HepG2 (cell line): Measurements from ENCODE around the gene CDYL. TPM values are rescaled to one million over a fixed set of nuclear protein-coding genes. Genes with fewer than 3 reads are reported as not detected.

Experiments used
- CEBPB ChIP-seq: IDR thresholded peaks from 2 replicates; pipeline ENCODE4 v1.6.1; 2011; ENCODE audit warnings: low read depth, low read length, improper control_type of control experiment, borderline replicate concordance
- EED ChIP-seq: sonication (generic); formaldehyde crosslinking; IDR thresholded peaks from 2 replicates; pipeline ENCODE4 v1.5.0; 2020; ENCODE audit warnings: mild to moderate bottlenecking, missing genetic modification reagents
- ELF1 ChIP-seq: sonication (generic); formaldehyde crosslinking; IDR thresholded peaks from 2 replicates; pipeline ENCODE4 v1.4.0; 2020; ENCODE audit warnings: missing genetic modification reagents
- GABPA ChIP-seq, 2 experiments: IDR thresholded peaks; 2 replicates each; pipeline ENCODE4 v1.6.1; 2011 to 2016; ENCODE audit warnings: low read depth in 2 of 2, low read length in 1 of 2, missing biosample characterization in 1 of 2, missing genetic modification characterization in 1 of 2
- HOXA3 ChIP-seq: sonication (generic); formaldehyde crosslinking; IDR thresholded peaks from 2 replicates; pipeline ENCODE4 v1.5.0; 2020; ENCODE audit warnings: missing genetic modification reagents
- KLF16 ChIP-seq, 2 experiments: sonication (generic) in 1 of 2; formaldehyde crosslinking in 1 of 2; IDR thresholded peaks; 2 replicates each; pipeline versions ENCODE4 v1.6.1 to v1.8.0; 2016 to 2023; ENCODE audit warnings: missing genetic modification reagents in 2 of 2, missing compliant biosample characterization in 1 of 2
- KMT2A ChIP-seq: sonication (generic); formaldehyde crosslinking; IDR thresholded peaks from 2 replicates; pipeline ENCODE4 v1.4.0; 2020; ENCODE audit warnings: missing genetic modification reagents
- MTF1 ChIP-seq: sonication (generic); formaldehyde crosslinking; IDR thresholded peaks from 2 replicates; pipeline ENCODE4 v1.5.0; 2020; ENCODE audit warnings: missing genetic modification reagents
- MYC ChIP-seq: sonication (generic); formaldehyde crosslinking; IDR thresholded peaks from 2 replicates; pipeline ENCODE4 v1.9.0; 2021; ENCODE audit warnings: missing genetic modification reagents, borderline replicate concordance
- NFE2L1 ChIP-seq: sonication (generic); formaldehyde crosslinking; IDR thresholded peaks from 2 replicates; pipeline ENCODE4 v1.4.0; 2020; ENCODE audit warnings: missing genetic modification reagents, mild to moderate bottlenecking, borderline replicate concordance
- POGZ ChIP-seq: sonication (generic); formaldehyde crosslinking; IDR thresholded peaks from 2 replicates; pipeline ENCODE4 v1.4.0; 2020; ENCODE audit warnings: mild to moderate bottlenecking, missing genetic modification reagents
- REXO4 ChIP-seq: sonication (generic); formaldehyde crosslinking; IDR thresholded peaks from 2 replicates; pipeline ENCODE4 v1.8.0; 2022; ENCODE audit warnings: missing genetic modification reagents, mild to moderate bottlenecking, borderline replicate concordance
- TBL1XR1 ChIP-seq: fragments of 150-350 bp; IDR thresholded peaks from 2 replicates; pipeline ENCODE4 v1.6.1; 2014; ENCODE audit warnings: borderline replicate concordance, low read length; ENCODE audit not compliant: partially characterized antibody
- TCF7L2 ChIP-seq: IDR thresholded peaks from 2 replicates; pipeline ENCODE4 v1.6.1; 2011; ENCODE audit warnings: mild to moderate bottlenecking, low read depth, low read length, moderate library complexity
- XBP1 ChIP-seq: sonication (generic); formaldehyde crosslinking; IDR thresholded peaks from 2 replicates; pipeline ENCODE4 v1.5.0; 2020; ENCODE audit warnings: missing genetic modification reagents
- YY1 ChIP-seq: IDR thresholded peaks from 2 replicates; pipeline ENCODE4 v1.6.1; 2011; ENCODE audit warnings: low read length, low read depth, moderate library complexity, mild to moderate bottlenecking; ENCODE audit not compliant: insufficient read depth, insufficient replicate concordance
- ZFAT ChIP-seq: sonication (generic); formaldehyde crosslinking; conservative IDR thresholded peaks from 2 replicates; pipeline ENCODE4 v1.8.1; 2023; ENCODE audit warnings: missing genetic modification reagents, inconsistent platforms
- ZIK1 ChIP-seq: sonication (generic); formaldehyde crosslinking; IDR thresholded peaks from 2 replicates; pipeline ENCODE4 v1.5.0; 2020; ENCODE audit warnings: mild to moderate bottlenecking, low read depth, missing genetic modification reagents, borderline replicate concordance
- ZNF207 ChIP-seq: fragments of 450-650 bp; IDR thresholded peaks from 2 replicates; pipeline ENCODE4 v1.6.1; 2016; ENCODE audit warnings: antibody characterized with exemption, borderline replicate concordance
- ZNF335 ChIP-seq: sonication (generic); formaldehyde crosslinking; IDR thresholded peaks from 2 replicates; pipeline ENCODE4 v1.4.0; 2020; ENCODE audit warnings: missing genetic modification reagents
- ZNF337 ChIP-seq: sonication (generic); formaldehyde crosslinking; IDR thresholded peaks from 2 replicates; pipeline ENCODE4 v1.5.1; 2020; ENCODE audit warnings: missing genetic modification reagents, low read depth, mild to moderate bottlenecking, borderline replicate concordance
- ZNF430 ChIP-seq: sonication (generic); formaldehyde crosslinking; IDR thresholded peaks from 2 replicates; pipeline ENCODE4 v1.9.0; 2021; ENCODE audit warnings: mild to moderate bottlenecking, missing genetic modification reagents
- ZNF577 ChIP-seq: sonication (generic); formaldehyde crosslinking; IDR thresholded peaks from 2 replicates; pipeline ENCODE4 v1.4.0; 2020; ENCODE audit warnings: mild to moderate bottlenecking, low read depth, missing genetic modification reagents, borderline replicate concordance
- ZNF598 ChIP-seq: sonication (generic); formaldehyde crosslinking; IDR thresholded peaks from 2 replicates; pipeline ENCODE4 v1.5.1; 2020; ENCODE audit warnings: mild to moderate bottlenecking, missing genetic modification reagents, borderline replicate concordance
- ZNF703 ChIP-seq: sonication (generic); formaldehyde crosslinking; IDR thresholded peaks from 2 replicates; pipeline ENCODE4 v1.5.1; 2020; ENCODE audit warnings: missing genetic modification reagents, mild to moderate bottlenecking, moderate library complexity, borderline replicate concordance
- polyA plus RNA-seq, 8 experiments: library from polyadenylated mRNA; depleted of rRNA in 3 of 8; stranded (reverse) in 7 of 8; unstranded in 1 of 8; fragments of >200 nt; fragmentation: Illumina TruSeq in 4 of 8; extraction: Trizol in 4 of 8; gene quantifications; 2 replicates each; pipeline versions ENCODE4 v1.2.1 to v1.2.3, GENCODE V29; 2011 to 2016; ENCODE audit warnings: low read depth in 4 of 8, missing spikeins in 1 of 8, mixed read lengths in 1 of 8; ENCODE audit not compliant: insufficient read depth in 1 of 8
- total RNA-seq, 5 experiments: library from RNA; depleted of rRNA; stranded (reverse); fragments of >200 nt; fragmentation: Illumina TruSeq; extraction: Trizol; gene quantifications; 2 replicates each; pipeline ENCODE4 v1.2.3, GENCODE V29; 2016; ENCODE audit warnings: low read depth in 1 of 5
- TF ChIP-seq, protein P1 (sequence below): sonication (generic); formaldehyde crosslinking; IDR thresholded peaks from 2 replicates; pipeline ENCODE4 v1.4.0; 2020; ENCODE audit warnings: missing genetic modification reagents, mild to moderate bottlenecking, borderline replicate concordance
- TF ChIP-seq, protein P2 (sequence below): sonication (generic); formaldehyde crosslinking; conservative IDR thresholded peaks from 2 replicates; pipeline ENCODE4 v1.8.1; 2023; ENCODE audit warnings: missing genetic modification reagents

Gene CDYL
- total and polyA plus RNA-seq, 2 of the 13 experiments (the other 11 are each of a cell fraction or from before 2014, with no cell fraction given) = 22.8 to 105 TPM

DNA sequence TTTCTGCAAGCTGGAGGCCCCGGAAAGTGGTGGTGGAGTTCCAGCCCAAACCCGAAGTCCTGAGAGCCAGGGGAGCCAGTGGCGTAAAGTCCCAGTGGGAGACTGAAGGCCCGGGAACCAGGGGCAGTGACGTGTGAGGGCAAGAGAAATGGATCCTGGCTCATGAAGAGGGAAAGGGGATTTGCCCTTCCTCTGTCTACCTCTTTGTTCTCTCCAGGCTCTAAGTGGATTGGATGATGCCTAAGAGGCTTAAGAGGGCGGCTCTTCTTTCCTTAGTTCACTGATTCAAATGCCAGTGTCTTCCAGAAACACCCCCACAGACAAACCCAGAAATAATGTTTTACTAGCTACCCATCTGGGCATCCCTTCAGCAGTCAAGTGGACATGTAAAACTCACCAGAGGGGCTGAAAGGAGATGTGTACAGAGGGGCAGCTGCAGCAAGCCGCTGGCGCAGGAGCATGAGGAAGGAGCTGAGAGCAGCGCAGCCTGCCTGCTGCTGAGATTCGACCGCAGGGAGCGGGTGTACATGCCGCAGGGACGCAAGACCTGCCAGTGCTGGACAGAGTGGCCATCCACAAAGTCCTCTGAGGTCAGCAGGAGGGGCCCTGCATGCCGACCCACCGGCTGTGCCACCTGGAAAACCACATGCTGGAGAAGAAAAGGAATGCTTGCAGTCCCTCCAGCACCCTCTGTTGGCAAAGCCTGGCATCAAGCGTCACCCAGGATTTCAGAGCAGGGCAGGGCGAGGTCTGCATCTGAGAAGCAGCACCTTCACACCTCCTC is 29.5 kb downstream of the CDYL start (continued):
- TF ChIP-seq ZNF337 (CRISPR knock-in tag) = no peak
- no peak for TF ChIP-seq ZFAT (CRISPR knock-in tag)
- no peak for TF ChIP-seq CEBPB
- TF ChIP-seq MTF1 (CRISPR knock-in tag) = no peak
- no peak for TF ChIP-seq ZIK1 (CRISPR knock-in tag)
- TF ChIP-seq ELF1 (CRISPR knock-in tag) = no peak
- TF ChIP-seq TCF7L2 = no peak
- TF ChIP-seq TBL1XR1 = no peak
- TF ChIP-seq ZNF335 = no peak
- TF ChIP-seq GABPA (IDR thresholded peaks at IDR 0.05; ENCODE audit: low read depth, low read length) = no peak
- TF ChIP-seq GABPA (CRISPR knock-in tag; IDR thresholded peaks at IDR 0.05; ENCODE audit: low read depth) = no peak
- no peak for TF ChIP-seq REXO4 (CRISPR knock-in tag)
- no peak for TF ChIP-seq NFE2L1 (CRISPR knock-in tag)
- TF ChIP-seq YY1 = peak; percentile 28
- TF ChIP-seq, protein P1, sequence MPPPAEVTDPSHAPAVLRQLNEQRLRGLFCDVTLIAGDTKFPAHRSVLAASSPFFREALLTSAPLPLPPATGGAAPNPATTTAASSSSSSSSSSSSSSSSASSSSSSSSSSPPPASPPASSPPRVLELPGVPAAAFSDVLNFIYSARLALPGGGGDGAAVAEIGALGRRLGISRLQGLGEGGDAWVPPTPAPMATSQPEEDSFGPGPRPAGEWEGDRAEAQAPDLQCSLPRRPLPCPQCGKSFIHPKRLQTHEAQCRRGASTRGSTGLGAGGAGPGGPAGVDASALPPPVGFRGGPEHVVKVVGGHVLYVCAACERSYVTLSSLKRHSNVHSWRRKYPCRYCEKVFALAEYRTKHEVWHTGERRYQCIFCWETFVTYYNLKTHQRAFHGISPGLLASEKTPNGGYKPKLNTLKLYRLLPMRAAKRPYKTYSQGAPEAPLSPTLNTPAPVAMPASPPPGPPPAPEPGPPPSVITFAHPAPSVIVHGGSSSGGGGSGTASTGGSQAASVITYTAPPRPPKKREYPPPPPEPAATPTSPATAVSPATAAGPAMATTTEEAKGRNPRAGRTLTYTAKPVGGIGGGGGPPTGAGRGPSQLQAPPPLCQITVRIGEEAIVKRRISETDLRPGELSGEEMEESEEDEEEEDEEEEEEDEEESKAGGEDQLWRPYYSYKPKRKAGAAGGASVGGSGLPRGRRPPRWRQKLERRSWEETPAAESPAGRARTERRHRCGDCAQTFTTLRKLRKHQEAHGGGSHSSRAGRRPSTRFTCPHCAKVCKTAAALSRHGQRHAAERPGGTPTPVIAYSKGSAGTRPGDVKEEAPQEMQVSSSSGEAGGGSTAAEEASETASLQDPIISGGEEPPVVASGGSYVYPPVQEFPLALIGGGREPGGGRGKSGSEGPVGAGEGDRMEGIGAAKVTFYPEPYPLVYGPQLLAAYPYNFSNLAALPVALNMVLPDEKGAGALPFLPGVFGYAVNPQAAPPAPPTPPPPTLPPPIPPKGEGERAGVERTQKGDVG (CRISPR knock-in tag) = no peak
- no peak for TF ChIP-seq EED (CRISPR knock-in tag)
- no peak for TF ChIP-seq ZNF430 (CRISPR knock-in tag)
- TF ChIP-seq, protein P2, sequence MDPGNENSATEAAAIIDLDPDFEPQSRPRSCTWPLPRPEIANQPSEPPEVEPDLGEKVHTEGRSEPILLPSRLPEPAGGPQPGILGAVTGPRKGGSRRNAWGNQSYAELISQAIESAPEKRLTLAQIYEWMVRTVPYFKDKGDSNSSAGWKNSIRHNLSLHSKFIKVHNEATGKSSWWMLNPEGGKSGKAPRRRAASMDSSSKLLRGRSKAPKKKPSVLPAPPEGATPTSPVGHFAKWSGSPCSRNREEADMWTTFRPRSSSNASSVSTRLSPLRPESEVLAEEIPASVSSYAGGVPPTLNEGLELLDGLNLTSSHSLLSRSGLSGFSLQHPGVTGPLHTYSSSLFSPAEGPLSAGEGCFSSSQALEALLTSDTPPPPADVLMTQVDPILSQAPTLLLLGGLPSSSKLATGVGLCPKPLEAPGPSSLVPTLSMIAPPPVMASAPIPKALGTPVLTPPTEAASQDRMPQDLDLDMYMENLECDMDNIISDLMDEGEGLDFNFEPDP (CRISPR knock-in tag) = no peak
- no peak for TF ChIP-seq ZNF207
- TF ChIP-seq KMT2A (CRISPR knock-in tag) = no peak
- TF ChIP-seq XBP1 (CRISPR knock-in tag) = no peak
- TF ChIP-seq ZNF703 (CRISPR knock-in tag) = no peak
- peak; percentile 30; the same call in 1 of the 2 replicates for TF ChIP-seq MYC
- no peak for TF ChIP-seq KLF16 (CRISPR knock-in tag; IDR thresholded peaks at IDR 0.05)
- TF ChIP-seq POGZ (CRISPR knock-in tag) = peak; percentile 45; the same call in 1 of the 2 replicates
- 0 out of 2 replicates have a peak, but pooled peaks have one; percentile 21 for TF ChIP-seq HOXA3
- no peak for TF ChIP-seq ZNF598 (CRISPR knock-in tag)
- no peak for TF ChIP-seq ZNF577 (CRISPR knock-in tag)
